T1000 (cell line): ENCODE results near the gene CYP1A2.
"Not testable (repeated sequence)": the region's sequence is repeated elsewhere in the genome, so short reads cannot be mapped to it uniquely, and the experiment has no call there.

ENCODE experiments used
- DNase-seq: peaks from one replicate; lab custom pipeline; 2025; ENCODE audit warnings: mixed read lengths; lab: John Stamatoyannopoulos, UW

Gene CYP1A2

DNA sequence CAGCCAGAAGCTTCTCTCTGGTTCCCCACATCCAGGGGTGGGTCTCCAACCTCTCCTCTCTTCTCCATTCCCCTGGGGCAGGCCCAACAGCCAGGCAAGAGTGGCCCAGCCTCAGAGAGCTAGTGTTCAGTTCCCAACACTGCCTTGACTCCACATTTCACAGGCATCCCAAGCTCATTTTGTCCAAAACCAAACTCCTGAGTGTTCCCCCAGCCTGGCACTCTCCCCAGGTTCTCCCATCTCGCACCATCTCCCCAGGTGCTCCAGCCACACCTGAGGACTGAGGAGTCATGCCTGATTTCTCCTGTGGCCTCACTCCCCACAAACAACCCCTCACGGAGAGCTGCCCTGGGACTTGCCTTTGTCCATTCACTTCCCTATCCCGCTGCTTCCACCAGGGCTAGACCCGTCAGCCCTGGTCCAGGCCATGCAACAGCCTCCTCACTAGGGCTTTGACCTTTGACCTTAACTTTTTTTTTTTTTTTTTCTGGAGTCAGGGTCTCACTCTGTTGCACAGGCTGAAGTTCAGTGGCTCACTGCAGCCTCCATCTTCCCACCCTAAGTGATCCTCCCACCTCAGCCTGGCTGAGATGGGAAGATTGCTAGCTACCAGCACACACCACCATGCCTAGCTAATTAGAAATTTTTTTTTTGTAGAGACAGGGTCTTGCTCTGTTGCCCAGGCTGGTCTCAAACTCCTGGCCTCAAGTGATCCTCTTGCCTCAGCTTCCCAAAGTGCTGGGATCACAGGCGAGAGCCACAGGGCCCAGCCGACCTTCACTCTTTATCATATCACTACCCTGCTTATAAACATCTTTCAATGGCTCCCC, 29.3 kb downstream of the CYP1A2 start:
- no peak for DNase-seq

- DNase-seq, result no peak
Observed at GRCh38 chr15:74778599-74778970, 29.9 kb downstream of the CYP1A2 start.

DNA sequence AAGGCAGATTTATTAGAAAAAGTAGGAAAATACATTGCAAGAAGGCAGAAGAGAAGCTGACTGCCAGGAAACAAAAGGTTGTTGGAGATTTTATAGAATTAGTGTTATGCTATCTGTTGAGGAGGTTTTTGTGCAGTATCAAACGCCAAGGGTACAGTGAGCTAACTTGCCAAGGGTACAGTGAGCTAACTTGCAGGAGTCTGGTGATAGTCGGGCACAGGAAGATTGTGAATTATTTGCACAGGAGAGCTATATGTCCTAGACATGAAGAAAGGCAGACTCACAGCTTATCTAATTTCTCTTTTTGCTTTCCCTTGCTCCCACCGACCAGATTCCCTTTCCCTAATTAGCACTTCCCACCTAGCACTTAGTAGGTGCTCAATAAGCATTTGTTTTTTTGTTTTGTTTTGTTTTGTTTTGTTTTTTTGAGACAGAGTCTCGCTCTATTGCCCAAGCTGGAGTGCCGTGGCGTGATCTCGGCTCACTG, 30.6 kb downstream of the CYP1A2 start:
- DNase-seq, result no peak

DNA sequence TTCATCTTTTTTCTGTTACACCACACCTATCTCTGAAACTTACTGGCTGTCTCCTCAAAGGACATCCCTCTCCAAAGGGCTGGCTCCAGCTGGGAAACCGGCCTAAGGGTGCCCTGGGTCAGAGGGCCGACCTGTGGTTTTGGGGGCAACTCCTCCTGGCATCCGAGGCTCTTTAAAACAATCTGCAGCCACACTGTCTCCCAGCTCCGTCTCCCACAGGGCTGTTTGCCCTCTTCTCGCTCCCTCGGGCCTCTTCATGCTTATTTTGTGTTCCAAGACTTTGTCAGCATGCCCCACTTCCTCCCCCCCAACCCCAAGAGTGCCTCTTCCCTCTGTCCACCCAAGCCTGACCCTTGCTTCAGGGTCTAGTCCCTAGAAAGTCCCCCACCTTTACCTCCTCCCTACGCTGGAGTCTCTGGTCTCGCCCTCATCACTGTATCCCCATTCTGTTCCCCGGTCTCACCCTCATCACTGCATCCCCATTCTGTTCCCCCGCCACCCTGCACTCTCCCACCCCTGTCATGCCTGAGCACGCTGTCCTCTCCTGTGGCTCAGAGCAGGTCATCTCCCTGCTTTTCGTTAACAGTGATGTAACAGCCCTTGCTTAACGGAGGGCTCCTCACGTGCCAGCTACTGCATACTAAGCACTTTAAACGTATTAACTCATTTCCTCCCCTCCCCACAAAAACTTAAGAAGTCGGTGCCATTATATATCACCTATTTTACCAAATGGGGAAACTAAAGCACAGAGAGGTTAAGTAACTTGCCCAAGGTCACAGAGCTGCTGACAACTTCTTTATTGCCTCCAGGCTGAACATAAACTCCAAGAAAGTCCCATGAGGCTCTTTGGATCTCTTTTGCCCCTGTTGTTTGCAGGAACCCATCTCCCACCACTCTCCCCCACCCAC, 32.1 kb downstream of the CYP1A2 start:
- DNase-seq, result no peak

GRCh38 chr15:74781431-74782258, 33.0 kb downstream of the CYP1A2 start, which contains the start of gene CSK:
CSK (plus strand) TSS chr15:74782080; CDS start chr15:74798298, 16,218 bp downstream.
- peak; percentile 36 for DNase-seq

- no peak for DNase-seq
Observed at GRCh38 chr15:74782259-74783071, 33.8 kb downstream of the CYP1A2 start.

- no peak for DNase-seq
Observed at GRCh38 chr15:74783072-74783807, 34.6 kb downstream of the CYP1A2 start.

DNA sequence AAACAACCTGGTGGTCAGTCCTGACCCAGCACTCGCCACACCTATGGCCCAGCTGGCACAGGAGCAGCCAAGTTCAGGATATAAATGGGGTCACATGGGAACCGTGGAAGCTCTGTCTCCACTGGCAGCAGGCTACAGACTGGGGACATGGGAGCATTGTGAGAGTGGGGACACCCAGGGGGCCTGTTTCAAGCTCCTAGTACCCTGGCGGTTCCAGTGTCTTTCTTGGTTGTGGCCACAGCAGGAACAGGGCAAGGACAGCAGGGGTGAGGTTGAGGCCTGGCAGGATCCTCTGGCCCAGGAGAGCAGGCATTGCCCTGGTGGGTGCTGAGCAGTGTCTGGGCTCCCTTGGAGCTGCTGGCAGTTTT, 35.1 kb downstream of the CYP1A2 start:
- no peak for DNase-seq

- no peak for DNase-seq
Observed at GRCh38 chr15:74784426-74785193, 36.0 kb downstream of the CYP1A2 start.

DNA sequence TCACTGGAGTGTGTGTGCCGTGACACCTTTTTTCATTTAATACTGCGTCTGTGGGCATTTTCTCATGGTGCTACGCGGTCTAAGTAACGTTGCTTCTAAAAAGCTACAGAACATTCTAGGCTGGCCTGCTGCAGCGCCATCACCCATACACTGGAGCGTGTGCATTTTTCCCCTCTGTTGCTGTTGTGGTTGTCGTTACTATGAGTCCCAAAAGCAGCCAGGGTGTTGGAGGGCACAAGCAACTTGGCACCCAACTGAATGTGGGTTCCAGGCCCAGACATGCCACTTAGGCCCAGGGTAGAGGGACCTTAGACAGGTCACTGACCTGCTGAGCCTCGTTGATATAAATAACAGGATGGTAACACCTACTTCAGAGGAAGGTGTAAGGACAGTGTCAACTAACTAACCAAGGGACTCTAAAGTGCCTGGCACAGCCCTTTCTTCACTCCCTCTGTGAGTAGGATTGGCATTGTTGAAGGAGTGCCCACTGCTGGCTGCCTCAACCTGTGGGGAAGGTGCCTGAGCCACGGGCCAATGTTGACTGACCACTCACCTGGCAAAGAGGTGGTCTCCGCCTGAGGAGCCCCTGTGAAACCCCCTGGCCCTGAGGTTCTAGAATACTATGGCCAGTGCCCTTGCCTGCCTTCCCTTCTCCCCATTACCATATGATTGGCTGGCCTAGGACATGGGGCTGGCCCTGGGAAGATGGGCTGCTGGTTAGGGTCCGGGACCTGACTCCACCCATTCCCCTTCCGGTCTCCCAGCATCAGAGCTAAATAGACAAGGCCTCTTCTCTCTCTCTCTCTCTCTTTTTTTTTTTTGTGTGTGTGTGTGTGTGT, 36.8 kb downstream of the CYP1A2 start:
- DNase-seq, result no peak

GRCh38 chr15:74786081-74786480, 37.4 kb downstream of the CYP1A2 start:
- not testable (repeated sequence) for DNase-seq

- DNase-seq, result no peak
Observed at GRCh38 chr15:74786551-74787165, 38.0 kb downstream of the CYP1A2 start.

- DNase-seq, result no peak
Observed at GRCh38 chr15:74787251-74788041, 38.8 kb downstream of the CYP1A2 start.

- no peak for DNase-seq
Observed at GRCh38 chr15:74788042-74788682, 39.5 kb downstream of the CYP1A2 start.

- no peak for DNase-seq
Observed at GRCh38 chr15:74788683-74789151, 40.1 kb downstream of the CYP1A2 start.

- no peak for DNase-seq
Observed at GRCh38 chr15:74789171-74789631, 40.6 kb downstream of the CYP1A2 start.

DNA sequence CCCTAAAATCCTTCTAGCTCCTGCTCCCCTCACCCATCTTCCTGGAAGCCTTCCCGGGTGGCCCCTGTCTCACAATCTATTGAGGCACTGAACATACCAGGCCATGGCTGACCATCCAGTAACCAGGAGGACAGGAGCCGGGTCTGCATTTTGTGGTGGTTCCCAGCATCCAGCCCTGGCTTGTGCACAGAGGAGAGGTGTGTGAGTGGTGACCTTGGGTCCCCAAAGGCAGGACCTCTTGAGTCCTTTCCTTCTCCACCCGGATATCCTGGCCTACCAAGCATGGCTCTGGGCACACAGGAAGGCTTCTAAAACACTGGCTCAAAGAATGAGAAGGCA, 41.1 kb downstream of the CYP1A2 start:
- no peak for DNase-seq
